Suprapubic skin (tissue), 3 donors: ENCODE results near the gene EDN1.

Source experiments
- CTCF ChIP-seq, 2 donors: fragments of 200-600 bp in 1 of 2; fragments of 450-650 bp in 1 of 2; sonication (generic) in 1 of 2; IDR thresholded peaks; one replicate each; pipeline ENCODE4 v1.5.1; 2016 to 2019; ENCODE audit warnings: antibody characterized with exemption in 2 of 2, mild to moderate bottlenecking in 1 of 2, moderate library complexity in 1 of 2
- POLR2A ChIP-seq, 2 donors: fragments of 450-650 bp; IDR thresholded peaks; one replicate each; pipeline ENCODE4 v1.6.1; 2017; ENCODE audit warnings: antibody characterized with exemption in 2 of 2, mild to moderate bottlenecking in 2 of 2, moderate library complexity in 2 of 2

- no peak for TF ChIP-seq CTCF (IDR thresholded peaks at IDR 0.05)
- no peak for TF ChIP-seq POLR2A (IDR thresholded peaks at IDR 0.05)
Observed at GRCh38 chr6:12333128-12333527, 43.0 kb downstream of the EDN1 start.
